Endothelial cell of umbilical vein (primary cell): ENCODE measurements around the gene NEMP2.

Source experiments
- EZH2 ChIP-seq: IDR thresholded peaks from 2 replicates; pipeline ENCODE4 v1.6.1; 2012; ENCODE audit warnings: borderline replicate concordance, low read depth, mild to moderate bottlenecking, moderate library complexity, low read length, inconsistent platforms; ENCODE audit not compliant: severe bottlenecking
- FOS ChIP-seq: IDR thresholded peaks from 2 replicates; pipeline ENCODE4 v1.6.1; 2011; ENCODE audit warnings: mild to moderate bottlenecking, low read length, moderate library complexity, borderline replicate concordance; ENCODE audit not compliant: insufficient read depth
- POLR2A ChIP-seq: IDR thresholded peaks from 2 replicates; pipeline ENCODE4 v1.6.1; 2012; ENCODE audit warnings: low read depth, mild to moderate bottlenecking, control low read depth, low read length
- POLR2AphosphoS5 ChIP-seq: IDR thresholded peaks from 2 replicates; pipeline ENCODE4 v1.6.1; 2012; ENCODE audit warnings: low read depth, mild to moderate bottlenecking, control low read depth, low read length, moderate library complexity; ENCODE audit not compliant: insufficient read depth
- TF ChIP-seq, protein P1 (sequence below), 2 donors: IDR thresholded peaks; 1 replicate in 1 of 2; 2 replicates in 1 of 2; pipeline ENCODE4 v1.5.1; 2011; ENCODE audit warnings: low read length in 2 of 2, mild to moderate bottlenecking in 2 of 2, moderate library complexity in 2 of 2, control low read depth in 1 of 2, inconsistent platforms in 1 of 2, low read depth in 1 of 2; ENCODE audit not compliant: insufficient read depth in 1 of 2; ENCODE audit errors: extremely low read depth in 1 of 2
- TF ChIP-seq, protein P2 (sequence below): IDR thresholded peaks from 2 replicates; pipeline ENCODE4 v1.6.1; 2011; ENCODE audit not compliant: insufficient read depth, insufficient read length

DNA sequence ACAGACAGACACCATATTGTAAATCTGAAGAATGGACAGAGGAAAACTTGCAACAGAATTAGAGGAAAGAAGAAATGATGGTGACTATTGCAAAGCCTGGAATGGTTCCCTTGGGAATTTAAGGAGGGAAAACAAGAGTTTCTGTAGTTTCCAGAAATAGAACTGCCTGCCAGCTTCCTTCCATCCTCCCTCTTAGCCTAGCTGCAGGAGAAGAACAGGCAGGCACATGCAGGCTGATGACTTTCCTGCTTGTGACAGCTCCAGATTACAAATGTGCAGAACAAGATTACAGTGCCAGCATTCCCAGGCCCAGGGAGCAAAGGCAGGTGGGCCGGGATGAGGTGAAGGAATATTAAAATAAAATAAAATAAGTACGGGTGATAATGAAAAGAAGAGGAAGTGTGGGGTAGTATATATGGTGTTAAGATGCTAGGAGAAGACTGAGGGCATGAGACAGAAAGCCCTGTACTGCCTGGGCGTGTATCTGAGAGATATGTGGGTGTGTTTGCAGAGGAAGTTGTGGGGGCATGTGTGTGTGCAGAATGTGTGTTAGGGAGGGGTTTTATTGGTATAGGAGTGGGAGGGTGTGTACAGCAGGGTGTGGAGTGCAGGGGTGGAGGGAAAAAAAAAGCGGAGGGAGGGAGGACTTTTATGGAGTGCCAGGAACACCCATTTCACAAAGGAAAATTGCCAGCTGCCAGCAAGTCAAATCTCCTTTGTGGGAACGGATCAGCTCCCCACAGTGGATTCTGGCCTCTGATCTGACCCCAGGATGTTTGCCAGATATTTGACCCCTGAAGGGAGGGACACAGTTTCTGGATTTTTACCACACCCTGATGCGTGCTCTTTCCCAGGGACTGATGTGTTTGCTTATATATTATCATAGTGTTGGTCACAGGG is 43.9 kb upstream of the NEMP2 start:
- no peak for TF ChIP-seq EZH2
- TF ChIP-seq, protein P1, sequence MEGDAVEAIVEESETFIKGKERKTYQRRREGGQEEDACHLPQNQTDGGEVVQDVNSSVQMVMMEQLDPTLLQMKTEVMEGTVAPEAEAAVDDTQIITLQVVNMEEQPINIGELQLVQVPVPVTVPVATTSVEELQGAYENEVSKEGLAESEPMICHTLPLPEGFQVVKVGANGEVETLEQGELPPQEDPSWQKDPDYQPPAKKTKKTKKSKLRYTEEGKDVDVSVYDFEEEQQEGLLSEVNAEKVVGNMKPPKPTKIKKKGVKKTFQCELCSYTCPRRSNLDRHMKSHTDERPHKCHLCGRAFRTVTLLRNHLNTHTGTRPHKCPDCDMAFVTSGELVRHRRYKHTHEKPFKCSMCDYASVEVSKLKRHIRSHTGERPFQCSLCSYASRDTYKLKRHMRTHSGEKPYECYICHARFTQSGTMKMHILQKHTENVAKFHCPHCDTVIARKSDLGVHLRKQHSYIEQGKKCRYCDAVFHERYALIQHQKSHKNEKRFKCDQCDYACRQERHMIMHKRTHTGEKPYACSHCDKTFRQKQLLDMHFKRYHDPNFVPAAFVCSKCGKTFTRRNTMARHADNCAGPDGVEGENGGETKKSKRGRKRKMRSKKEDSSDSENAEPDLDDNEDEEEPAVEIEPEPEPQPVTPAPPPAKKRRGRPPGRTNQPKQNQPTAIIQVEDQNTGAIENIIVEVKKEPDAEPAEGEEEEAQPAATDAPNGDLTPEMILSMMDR (IDR thresholded peaks at IDR 0.05; ENCODE audit: extremely low read depth in 1 of 2, insufficient read depth in 1 of 2, low read depth in 1 of 2, low read length in 2 of 2): no peak
- TF ChIP-seq POLR2AphosphoS5: no peak
- no peak for TF ChIP-seq POLR2A
- TF ChIP-seq FOS: no peak
- TF ChIP-seq, protein P2, sequence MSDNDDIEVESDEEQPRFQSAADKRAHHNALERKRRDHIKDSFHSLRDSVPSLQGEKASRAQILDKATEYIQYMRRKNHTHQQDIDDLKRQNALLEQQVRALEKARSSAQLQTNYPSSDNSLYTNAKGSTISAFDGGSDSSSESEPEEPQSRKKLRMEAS: no peak
